ENCODE measurements around the gene CIAO3. TPM values are rescaled to one million over a fixed set of nuclear protein-coding genes. Genes with fewer than 3 reads are reported as not detected.

Gene CIAO3
- total RNA-seq, 2 donors from 2014 or later, result 25.4 to 26.4 TPM

- Histone ChIP-seq H3K27ac (no peak overlapping the region), H3K4me3 (no peak overlapping the region), H3K9me3 (no peaks in the 10 kb centered on the region), H3K27me3 (no peaks in the 10 kb centered on the region), H3K4me1 (peaks cover 69% of the 10 kb centered on the region), H3K36me3 (replicated peaks in 1 of 2; ENCODE audit: insufficient read depth in 1 of 2, low read depth in 2 of 2) (peaks cover 11 to 12% of the 10 kb centered on the region in 2 donors)
- intact Hi-C loops (cut with DNase I), result no loop called here
- ATAC-seq (no peak), DNase-seq (peak; percentile 65 to 77 (median 65))
- WGBS, 2 donors, result 24 to 55% methylated on average over 3 to 10 of the region's 10 CpGs
- TF ChIP-seq CTCF (IDR thresholded peaks at IDR 0.05), result peak; percentile 19 to 44 (median 35)
- TF ChIP-seq POLR2A (IDR thresholded peaks at IDR 0.05), result no peak
Measured at GRCh38 chr16:685967-686366, 54.8 kb downstream of the CIAO3 start.

- Histone ChIP-seq H3K4me1 (peaks cover 67% of the 10 kb centered on the region), H3K4me3 (no peak overlapping the region), H3K36me3 (replicated peaks in 1 of 2; ENCODE audit: insufficient read depth in 1 of 2, low read depth in 2 of 2) (peaks cover 11 to 12% of the 10 kb centered on the region in 2 donors), H3K27me3 (no peaks in the 10 kb centered on the region), H3K9me3 (no peaks in the 10 kb centered on the region), H3K27ac (peak overlapping the region in 1 of 4 donors; percentile 49)
- intact Hi-C loops (cut with DNase I), result no loop called here
- peak in 2 of 4 donors; percentile 40 to 47 for DNase-seq
- WGBS, 2 donors, result 84 to 90% methylated on average over 35 to 44 of the region's 61 CpGs
- no peak for TF ChIP-seq CTCF (IDR thresholded peaks at IDR 0.05)
- no peak for TF ChIP-seq POLR2A (IDR thresholded peaks at IDR 0.05)
- ATAC-seq, result no peak
Measured at GRCh38 chr16:684961-685696, 55.7 kb downstream of the CIAO3 start.

- WGBS, 2 donors, result 0 to 1% methylated on average over 14 to 84 of the region's 91 CpGs
- H3K9me3 ChIP-seq, result no peaks in the 10 kb centered on the region
- intact Hi-C loops (cut with DNase I), result no loop called here
- H3K4me1 ChIP-seq, result peaks cover 64% of the 10 kb centered on the region
- peak within 1 kb of the TSS; percentile 26 to 49 for H3K4me3 ChIP-seq
- TF ChIP-seq CTCF (IDR thresholded peaks at IDR 0.05) (no peak), POLR2A (IDR thresholded peaks at IDR 0.05) (peak; percentile 27 to 70 (median 65))
- DNase-seq, result peak; percentile 97 to 98 (median 97)
- H3K27me3 ChIP-seq, result no peaks in the 10 kb centered on the region
- H3K36me3 ChIP-seq (replicated peaks in 1 of 2; ENCODE audit: insufficient read depth in 1 of 2, low read depth in 2 of 2), result peaks cover 11 to 12% of the 10 kb centered on the region in 2 donors
- H3K27ac ChIP-seq, result peak within 1 kb of the TSS; percentile 45 to 89 (median 68)
- peak; percentile 80 for ATAC-seq
Measured at GRCh38 chr16:684071-684794, 56.6 kb downstream of the CIAO3 start, which contains the start of gene JMJD8. Gene JMJD8, minus strand, starts transcription at chr16:684334. Its CDS starts 15 bp downstream, at chr16:684319.

- no peaks in the 10 kb centered on the region for H3K27me3 ChIP-seq
- TF ChIP-seq CTCF (IDR thresholded peaks at IDR 0.05) (no peak), POLR2A (IDR thresholded peaks at IDR 0.05) (no peak)
- intact Hi-C loops (cut with DNase I), result no loop called here
- no peak for ATAC-seq
- H3K36me3 ChIP-seq (replicated peaks in 1 of 2; ENCODE audit: insufficient read depth in 1 of 2, low read depth in 2 of 2), result peaks cover 11 to 12% of the 10 kb centered on the region in 2 donors
- H3K9me3 ChIP-seq, result no peaks in the 10 kb centered on the region
- H3K27ac ChIP-seq, result peak overlapping the region; percentile 33 to 89 (median 66)
- peaks cover 63% of the 10 kb centered on the region for H3K4me1 ChIP-seq
- H3K4me3 ChIP-seq, result peak overlapping the region; percentile 26 to 34
- WGBS, 2 donors, result 7 to 11% methylated on average over 5 to 56 of the region's 57 CpGs
- DNase-seq, result peak in 2 of 4 donors; percentile 32 to 40
Measured at GRCh38 chr16:683396-684070, 57.3 kb downstream of the CIAO3 start.
